Stimulated activated CD8-positive, alpha-beta memory T cell treated with anti-CD3 and anti-CD28 coated beads, Interleukin-7, amount 100 ng/mL, for 24 hours (primary cell): ENCODE measurements around the gene SUSD5.
"Not testable (repeated sequence)": the region's sequence is repeated elsewhere in the genome, so short reads cannot be mapped to it uniquely, and the experiment has no call there.

ENCODE experiments used
- DNase-seq: peaks from one replicate; pipeline ENCODE4 v3.0.0-alpha.2; 2020; ENCODE audit warnings: low read depth

SUSD5 gene

GRCh38 chr3:33115024-33115768 lies 103.4 kb downstream of the SUSD5 start:
- no peak for DNase-seq

GRCh38 chr3:33114622-33115023 lies 104.0 kb downstream of the SUSD5 start:
- DNase-seq = no peak

GRCh38 chr3:33113772-33114621 lies 104.6 kb downstream of the SUSD5 start, which contains the start of gene CRTAP:
CRTAP (plus strand) TSS chr3:33114014; CDS start chr3:33114078, 64 bp downstream.
- DNase-seq = peak; percentile 72

- no peak for DNase-seq
Measured at GRCh38 chr3:33111581-33111980, 107.0 kb downstream of the SUSD5 start.

GRCh38 chr3:33106854-33107253 lies 111.8 kb downstream of the SUSD5 start:
- not testable (repeated sequence) for DNase-seq

- DNase-seq = no peak
Measured at GRCh38 chr3:33105341-33105948, 113.2 kb downstream of the SUSD5 start.

GRCh38 chr3:33104803-33105202 lies 113.8 kb downstream of the SUSD5 start:
- no peak for DNase-seq

GRCh38 chr3:33103480-33103879 lies 115.1 kb downstream of the SUSD5 start:
- DNase-seq = no peak

- DNase-seq = no peak
Measured at GRCh38 chr3:33103034-33103433, 115.6 kb downstream of the SUSD5 start.

- no peak for DNase-seq
Measured at GRCh38 chr3:33100229-33100628, 118.4 kb downstream of the SUSD5 start.
